ENCODE results near the gene NCK2. TPM values are rescaled to one million over a fixed set of nuclear protein-coding genes. Genes with fewer than 3 reads are reported as not detected.

NCK2 gene
- polyA plus RNA-seq, 3 donors = 60.5 to 72.6 (median 65.2) TPM

GRCh38 chr2:105919191-105919811 is 174.6 kb downstream of the NCK2 start:
- no peak for DNase-seq

DNA sequence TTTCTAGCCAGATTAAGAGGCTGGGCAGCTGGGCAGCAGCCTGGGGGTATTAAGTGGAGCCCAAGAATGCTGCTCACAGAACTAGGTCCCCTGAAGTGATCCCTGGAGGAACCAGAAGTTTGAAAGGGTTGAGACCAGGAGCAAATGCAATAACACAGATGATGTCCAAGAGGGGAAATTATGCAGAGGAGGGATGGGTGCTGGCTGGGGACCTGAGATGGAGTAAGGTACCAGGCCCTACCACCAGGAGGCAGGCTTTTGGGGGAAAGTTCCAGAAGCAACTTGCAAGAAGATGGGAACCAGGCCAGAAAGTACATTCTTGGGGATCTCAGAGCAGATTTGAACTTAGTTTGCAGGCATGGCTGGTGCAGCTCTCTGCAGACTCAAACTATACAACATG is 175.1 kb downstream of the NCK2 start:
- DNase-seq = no peak

- no peak for DNase-seq
Measured at GRCh38 chr2:105924271-105924670, 179.6 kb downstream of the NCK2 start.

DNA sequence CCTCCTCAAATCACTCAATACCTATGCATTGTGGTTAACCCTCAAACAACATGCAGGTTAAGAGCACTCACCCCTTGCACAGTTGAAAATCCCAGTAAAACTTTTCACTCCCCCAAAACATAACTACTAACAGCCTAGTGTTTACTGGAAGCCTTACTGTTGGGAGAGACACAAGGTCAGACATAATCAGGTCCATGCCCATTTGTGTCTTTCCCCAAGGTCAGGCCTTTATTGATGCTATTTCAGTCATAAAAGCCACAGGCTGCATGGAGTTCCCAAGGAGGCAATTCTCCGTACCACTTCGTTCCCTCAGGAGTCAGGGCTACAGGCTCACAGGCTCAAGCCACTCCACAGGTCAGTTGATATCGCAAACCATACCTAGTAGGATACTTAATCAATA is 180.2 kb downstream of the NCK2 start:
- no peak for DNase-seq

- DNase-seq = no peak
Measured at GRCh38 chr2:105925390-105925789, 180.7 kb downstream of the NCK2 start.

- DNase-seq = no peak
Measured at GRCh38 chr2:105926960-105927678, 182.4 kb downstream of the NCK2 start.

GRCh38 chr2:105928086-105928485 is 183.4 kb downstream of the NCK2 start:
- DNase-seq = no peak

GRCh38 chr2:105928563-105928962 is 183.9 kb downstream of the NCK2 start:
- DNase-seq = no peak

DNA sequence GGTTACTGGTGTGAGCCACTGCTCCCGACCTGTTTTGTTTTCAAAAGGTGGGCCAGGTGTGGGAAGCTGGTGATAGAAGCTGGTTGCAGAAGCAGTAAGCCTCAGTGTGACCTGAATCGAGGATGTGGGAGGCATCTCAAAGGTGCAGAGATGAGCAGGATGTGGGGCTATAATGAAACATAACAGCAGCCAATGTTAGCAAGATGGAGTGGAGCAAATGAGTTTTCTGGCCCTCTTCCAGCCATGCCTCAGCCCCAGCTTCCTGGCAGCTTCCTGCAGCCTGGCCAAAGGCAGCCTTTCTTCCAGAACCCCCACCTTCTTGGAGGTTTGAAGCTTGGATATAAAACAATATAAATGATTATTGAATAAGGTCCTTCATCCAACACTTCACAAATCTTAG is 184.8 kb downstream of the NCK2 start:
- DNase-seq = no peak

DNA sequence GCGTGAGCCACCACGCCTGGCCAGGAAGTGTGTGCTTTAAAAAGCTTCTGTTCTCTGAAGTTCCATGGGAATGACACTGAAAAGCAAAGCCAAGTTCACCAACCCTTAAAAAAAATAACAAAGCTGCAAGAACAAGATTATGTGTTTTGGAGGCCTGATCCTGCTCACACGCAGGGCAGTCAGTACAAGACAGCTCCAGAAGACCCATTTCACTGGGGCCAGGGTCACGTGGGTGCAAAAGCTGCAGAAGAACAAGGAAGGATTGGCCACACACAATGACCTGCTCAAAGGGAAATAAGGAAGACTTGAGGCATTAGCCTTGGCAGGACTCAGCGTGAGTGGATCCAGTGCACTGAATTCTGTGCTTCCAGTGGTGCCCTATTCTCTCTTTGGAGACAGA is 187.9 kb downstream of the NCK2 start:
- DNase-seq = no peak

- DNase-seq = no peak
Measured at GRCh38 chr2:105933906-105934305, 189.2 kb downstream of the NCK2 start.

DNA sequence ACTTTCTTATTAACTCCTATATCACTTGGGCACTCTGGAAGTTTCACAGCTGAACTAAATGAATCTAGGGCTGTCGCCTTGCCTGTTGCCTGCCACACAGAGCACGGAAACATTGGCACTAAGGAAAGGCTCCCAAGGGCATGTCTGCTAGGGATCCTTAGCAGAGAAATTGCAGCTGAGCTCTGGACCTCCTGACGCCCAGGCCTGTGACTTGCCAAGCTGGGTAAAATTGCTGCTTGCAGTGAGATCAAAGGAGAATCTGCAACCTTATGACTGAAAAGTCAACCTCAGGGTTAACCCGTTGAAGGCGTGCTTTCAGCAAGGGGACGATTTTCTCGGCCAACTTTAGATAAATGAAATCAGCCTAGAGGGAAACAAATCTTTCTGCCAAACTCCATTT is 189.8 kb downstream of the NCK2 start:
- peak; percentile 3 for DNase-seq

DNA sequence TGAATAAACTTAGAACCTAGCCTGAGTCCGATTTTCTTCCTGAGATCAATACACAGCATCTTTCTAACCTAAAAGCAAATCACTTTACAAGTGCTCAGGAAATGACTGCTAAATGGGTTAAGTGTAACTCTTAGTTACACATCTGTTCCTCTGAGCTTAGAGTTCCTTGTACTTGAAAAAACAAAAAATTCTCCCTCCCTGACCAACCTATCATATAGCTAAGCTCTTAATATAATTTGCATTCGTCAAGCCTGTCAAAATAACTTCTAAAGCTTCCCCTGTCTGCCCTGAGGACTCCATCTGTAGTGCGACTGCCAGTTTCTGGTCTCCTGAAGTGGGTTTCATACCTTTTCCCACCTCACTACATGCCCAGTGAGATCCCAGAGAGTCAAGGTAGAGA is 190.4 kb downstream of the NCK2 start:
- no peak for DNase-seq

DNA sequence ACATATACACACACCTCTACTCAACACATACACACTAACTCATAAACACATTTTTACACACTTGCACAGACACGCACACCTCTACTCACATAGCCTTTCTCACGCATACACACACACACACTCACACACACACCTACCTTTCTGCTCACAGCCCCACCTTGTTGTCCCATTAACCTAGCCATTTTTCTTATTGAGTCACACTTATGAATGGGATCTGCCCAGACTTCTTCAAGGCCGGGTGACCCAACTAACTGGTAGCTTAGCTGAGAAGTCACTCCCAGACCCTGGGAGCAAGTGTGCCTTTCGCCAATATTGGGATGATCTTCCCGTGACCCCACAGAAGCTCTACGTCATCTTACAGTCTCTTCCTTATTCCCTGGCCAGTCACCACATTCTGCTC is 192.2 kb downstream of the NCK2 start:
- no peak for DNase-seq

- DNase-seq = no peak
Measured at GRCh38 chr2:105937498-105938097, 192.9 kb downstream of the NCK2 start.

Data from renal pelvis (tissue), 4 donors.